Measurements from ENCODE around the gene ERC2. TPM values are rescaled to one million over a fixed set of nuclear protein-coding genes. Genes with fewer than 3 reads are reported as not detected.
A peak's percentile ranks its signal among the peaks of the same experiment; 100 is the strongest.

ERC2 gene
- total RNA-seq, 1 donor from 2014 or later: 32.5 TPM

DNA sequence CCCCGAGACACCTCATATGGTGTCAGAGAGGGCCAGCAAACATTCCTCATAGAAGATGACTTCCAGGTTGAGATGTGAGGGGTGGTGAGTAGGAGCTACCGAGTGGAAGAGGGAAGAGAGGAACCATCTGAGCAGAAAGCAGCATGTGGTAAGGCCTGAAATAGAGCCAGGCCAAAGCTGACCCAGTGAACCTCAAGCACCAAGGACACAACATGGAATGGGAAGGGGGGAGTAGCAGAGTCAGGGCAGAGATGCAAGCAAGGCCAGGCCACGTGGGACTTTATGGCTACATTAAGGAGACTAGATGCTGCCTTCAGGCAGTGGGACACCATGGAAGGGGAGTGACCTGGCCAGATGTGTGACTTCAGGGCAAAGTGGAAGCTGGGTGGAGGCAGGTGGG, 942.8 kb downstream of the ERC2 start:
- Mint-ChIP-seq H3K4me1 (ENCODE audit: low read depth) (peaks cover 14% of the 10 kb centered on the region), H3K9me3 (ENCODE audit: low read depth) (no peaks in the 10 kb centered on the region), H3K27ac (no peak overlapping the region), H3K36me3 (ENCODE audit: insufficient read depth) (no peaks in the 10 kb centered on the region), H3K27me3 (no peaks in the 10 kb centered on the region), H3K4me3 (ENCODE audit: low read depth) (no peak overlapping the region)
- TF ChIP-seq, protein P1, sequence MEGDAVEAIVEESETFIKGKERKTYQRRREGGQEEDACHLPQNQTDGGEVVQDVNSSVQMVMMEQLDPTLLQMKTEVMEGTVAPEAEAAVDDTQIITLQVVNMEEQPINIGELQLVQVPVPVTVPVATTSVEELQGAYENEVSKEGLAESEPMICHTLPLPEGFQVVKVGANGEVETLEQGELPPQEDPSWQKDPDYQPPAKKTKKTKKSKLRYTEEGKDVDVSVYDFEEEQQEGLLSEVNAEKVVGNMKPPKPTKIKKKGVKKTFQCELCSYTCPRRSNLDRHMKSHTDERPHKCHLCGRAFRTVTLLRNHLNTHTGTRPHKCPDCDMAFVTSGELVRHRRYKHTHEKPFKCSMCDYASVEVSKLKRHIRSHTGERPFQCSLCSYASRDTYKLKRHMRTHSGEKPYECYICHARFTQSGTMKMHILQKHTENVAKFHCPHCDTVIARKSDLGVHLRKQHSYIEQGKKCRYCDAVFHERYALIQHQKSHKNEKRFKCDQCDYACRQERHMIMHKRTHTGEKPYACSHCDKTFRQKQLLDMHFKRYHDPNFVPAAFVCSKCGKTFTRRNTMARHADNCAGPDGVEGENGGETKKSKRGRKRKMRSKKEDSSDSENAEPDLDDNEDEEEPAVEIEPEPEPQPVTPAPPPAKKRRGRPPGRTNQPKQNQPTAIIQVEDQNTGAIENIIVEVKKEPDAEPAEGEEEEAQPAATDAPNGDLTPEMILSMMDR (IDR thresholded peaks at IDR 0.05; ENCODE audit: unreplicated experiment): no peak
- no peak for DNase-seq (ENCODE audit: low spot score, unreplicated experiment)

DNA sequence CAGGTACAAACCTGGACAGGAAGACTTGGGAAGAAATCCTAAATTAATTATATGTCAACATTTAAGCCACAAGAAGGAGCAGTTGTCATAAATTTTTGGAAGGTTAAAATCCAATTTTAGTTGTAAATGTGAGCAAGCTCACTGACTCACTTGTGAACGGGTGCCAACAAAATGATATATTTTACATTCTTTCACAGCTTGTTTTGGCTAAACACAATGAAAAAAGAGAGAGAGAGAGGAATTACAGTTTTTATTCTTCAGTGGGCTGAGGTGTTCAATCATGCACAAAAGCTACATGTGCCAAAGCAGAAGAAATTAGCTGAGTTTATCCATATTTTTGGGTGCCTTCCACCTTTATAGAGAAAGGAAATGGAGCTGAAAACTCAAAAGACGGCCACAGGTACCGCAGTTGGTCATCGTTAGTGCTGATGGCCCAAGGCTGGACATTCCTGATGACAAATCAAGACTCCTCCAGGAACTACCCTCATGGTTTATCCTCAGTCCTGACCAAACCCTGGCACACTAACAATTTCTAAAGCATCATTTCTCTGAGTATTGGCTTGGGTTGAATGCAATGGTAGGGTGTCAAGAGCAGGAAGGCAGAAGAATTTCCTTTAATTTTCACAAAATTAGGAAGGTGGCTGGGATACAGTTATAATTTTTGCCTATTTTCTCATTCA, 943.6 kb downstream of the ERC2 start:
- Mint-ChIP-seq H3K27me3 (no peaks in the 10 kb centered on the region), H3K4me3 (ENCODE audit: low read depth) (no peak overlapping the region)
- no peak for DNase-seq (ENCODE audit: low spot score, unreplicated experiment)

GRCh38 chr3:55523471-55523870, 944.8 kb downstream of the ERC2 start:
- DNase-seq (ENCODE audit: low spot score, unreplicated experiment): no peak
- no peaks in the 10 kb centered on the region for H3K9me3 Mint-ChIP-seq (ENCODE audit: low read depth)
- no peaks in the 10 kb centered on the region for H3K36me3 Mint-ChIP-seq (ENCODE audit: insufficient read depth)
- TF ChIP-seq, protein P1 (IDR thresholded peaks at IDR 0.05; ENCODE audit: unreplicated experiment): no peak
- H3K27me3 Mint-ChIP-seq: no peaks in the 10 kb centered on the region
- H3K4me3 Mint-ChIP-seq (ENCODE audit: low read depth): no peak overlapping the region
- peaks cover 18% of the 10 kb centered on the region for H3K4me1 Mint-ChIP-seq (ENCODE audit: low read depth)
- no peak overlapping the region for H3K27ac Mint-ChIP-seq

More for the DNA sequence above, 943.6 kb downstream of the ERC2 start:
- Mint-ChIP-seq H3K27ac (no peak overlapping the region), H3K9me3 (ENCODE audit: low read depth) (no peaks in the 10 kb centered on the region), H3K4me1 (ENCODE audit: low read depth) (peaks cover 14% of the 10 kb centered on the region), H3K36me3 (ENCODE audit: insufficient read depth) (no peaks in the 10 kb centered on the region)
- TF ChIP-seq, protein P1 (IDR thresholded peaks at IDR 0.05; ENCODE audit: unreplicated experiment): no peak

GRCh38 chr3:55521738-55522421, 946.4 kb downstream of the ERC2 start:
- Mint-ChIP-seq H3K27ac (no peak overlapping the region), H3K4me3 (ENCODE audit: low read depth) (no peak overlapping the region), H3K4me1 (ENCODE audit: low read depth) (peaks cover 15% of the 10 kb centered on the region), H3K9me3 (ENCODE audit: low read depth) (no peaks in the 10 kb centered on the region), H3K36me3 (ENCODE audit: insufficient read depth) (no peaks in the 10 kb centered on the region), H3K27me3 (no peaks in the 10 kb centered on the region)
- TF ChIP-seq, protein P1 (IDR thresholded peaks at IDR 0.05; ENCODE audit: unreplicated experiment): no peak
- no peak for DNase-seq (ENCODE audit: low spot score, unreplicated experiment)

GRCh38 chr3:55521064-55521737, 947.1 kb downstream of the ERC2 start:
- H3K4me3 Mint-ChIP-seq (ENCODE audit: low read depth): no peak overlapping the region
- peak overlapping the region; percentile 56 for H3K27ac Mint-ChIP-seq
- H3K4me1 Mint-ChIP-seq (ENCODE audit: low read depth): peaks cover 15% of the 10 kb centered on the region

More at GRCh38 chr3:55521064-55521737, 947.1 kb downstream of the ERC2 start:
- Mint-ChIP-seq H3K27me3 (no peaks in the 10 kb centered on the region), H3K36me3 (ENCODE audit: insufficient read depth) (no peaks in the 10 kb centered on the region), H3K9me3 (ENCODE audit: low read depth) (no peaks in the 10 kb centered on the region)
- no peak for DNase-seq (ENCODE audit: low spot score, unreplicated experiment)
- TF ChIP-seq, protein P1 (IDR thresholded peaks at IDR 0.05; ENCODE audit: unreplicated experiment): no peak
